Ishikawa (cell line): ENCODE results near the gene MVP.

Source experiments
- CEBPB ChIP-seq: IDR thresholded peaks from 2 replicates; pipeline ENCODE4 v1.6.1; 2012
- CREB1 ChIP-seq: IDR thresholded peaks from 2 replicates; pipeline ENCODE4 v1.6.1; 2012; ENCODE audit warnings: low read depth
- EGR1 ChIP-seq: IDR thresholded peaks from 2 replicates; pipeline ENCODE4 v1.6.1; 2012
- EP300 ChIP-seq: IDR thresholded peaks from 2 replicates; pipeline ENCODE4 v1.6.1; 2012; ENCODE audit warnings: borderline replicate concordance
- FOXM1 ChIP-seq: IDR thresholded peaks from 2 replicates; pipeline ENCODE4 v1.6.1; 2012; ENCODE audit warnings: low read depth, borderline replicate concordance
- MAX ChIP-seq: IDR thresholded peaks from 2 replicates; pipeline ENCODE4 v1.6.1; 2012
- NFIC ChIP-seq: IDR thresholded peaks from 2 replicates; pipeline ENCODE4 v1.6.1; 2012
- RAD21 ChIP-seq: IDR thresholded peaks from 2 replicates; pipeline ENCODE4 v1.6.1; 2012; ENCODE audit warnings: low read depth
- TAF1 ChIP-seq: IDR thresholded peaks from 2 replicates; pipeline ENCODE4 v1.6.1; 2012; ENCODE audit warnings: low read depth, mild to moderate bottlenecking
- TCF12 ChIP-seq: IDR thresholded peaks from 2 replicates; pipeline ENCODE4 v1.6.1; 2012; ENCODE audit warnings: low read depth
- TEAD4 ChIP-seq: IDR thresholded peaks from 2 replicates; pipeline ENCODE4 v1.6.1; 2012
- USF1 ChIP-seq: IDR thresholded peaks from 2 replicates; pipeline ENCODE4 v1.6.1; 2012
- YY1 ChIP-seq: IDR thresholded peaks from 2 replicates; pipeline ENCODE4 v1.6.1; 2012; ENCODE audit warnings: low read depth
- ZBTB7A ChIP-seq: IDR thresholded peaks from 2 replicates; pipeline ENCODE4 v1.6.1; 2012; ENCODE audit warnings: low read depth
- TF ChIP-seq, protein P1 (sequence below): IDR thresholded peaks from 2 replicates; pipeline ENCODE4 v1.6.1; 2012; ENCODE audit warnings: low read depth, mild to moderate bottlenecking

The MVP gene

GRCh38 chr16:29835926-29836325, 15.7 kb downstream of the MVP start:
- TF ChIP-seq NFIC = no peak
- TF ChIP-seq ZBTB7A = no peak
- TF ChIP-seq RAD21 = no peak

GRCh38 chr16:29836623-29837022, 16.4 kb downstream of the MVP start:
- TF ChIP-seq TAF1 (no peak), ZBTB7A (no peak), TCF12 (no peak)

- no peak for TF ChIP-seq RAD21
- no peak for TF ChIP-seq FOXM1
- TF ChIP-seq YY1 = no peak
- TF ChIP-seq TCF12 = no peak
- no peak for TF ChIP-seq USF1
- no peak for TF ChIP-seq NFIC
Observed at GRCh38 chr16:29837841-29838240, 17.6 kb downstream of the MVP start.

DNA sequence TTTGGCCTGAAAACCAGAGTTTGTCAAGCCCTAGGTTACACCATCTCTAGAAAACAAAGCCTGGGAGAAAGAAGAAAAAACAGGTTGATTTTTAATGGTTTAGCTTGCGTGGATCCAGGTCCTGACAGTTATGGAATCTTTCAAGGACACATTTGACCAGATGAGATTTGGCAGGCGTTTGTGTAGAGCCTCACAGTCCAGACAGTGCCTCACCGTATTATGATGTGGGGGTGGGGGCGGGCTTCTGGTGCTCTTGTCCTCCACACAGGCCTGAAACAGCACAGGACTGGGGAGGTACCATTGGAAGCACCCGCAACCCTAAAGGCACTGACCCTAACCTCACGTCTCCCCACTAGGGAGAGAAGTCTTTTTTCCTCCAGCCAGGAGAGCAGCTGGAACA, 19.6 kb downstream of the MVP start:
- TF ChIP-seq, protein P1, sequence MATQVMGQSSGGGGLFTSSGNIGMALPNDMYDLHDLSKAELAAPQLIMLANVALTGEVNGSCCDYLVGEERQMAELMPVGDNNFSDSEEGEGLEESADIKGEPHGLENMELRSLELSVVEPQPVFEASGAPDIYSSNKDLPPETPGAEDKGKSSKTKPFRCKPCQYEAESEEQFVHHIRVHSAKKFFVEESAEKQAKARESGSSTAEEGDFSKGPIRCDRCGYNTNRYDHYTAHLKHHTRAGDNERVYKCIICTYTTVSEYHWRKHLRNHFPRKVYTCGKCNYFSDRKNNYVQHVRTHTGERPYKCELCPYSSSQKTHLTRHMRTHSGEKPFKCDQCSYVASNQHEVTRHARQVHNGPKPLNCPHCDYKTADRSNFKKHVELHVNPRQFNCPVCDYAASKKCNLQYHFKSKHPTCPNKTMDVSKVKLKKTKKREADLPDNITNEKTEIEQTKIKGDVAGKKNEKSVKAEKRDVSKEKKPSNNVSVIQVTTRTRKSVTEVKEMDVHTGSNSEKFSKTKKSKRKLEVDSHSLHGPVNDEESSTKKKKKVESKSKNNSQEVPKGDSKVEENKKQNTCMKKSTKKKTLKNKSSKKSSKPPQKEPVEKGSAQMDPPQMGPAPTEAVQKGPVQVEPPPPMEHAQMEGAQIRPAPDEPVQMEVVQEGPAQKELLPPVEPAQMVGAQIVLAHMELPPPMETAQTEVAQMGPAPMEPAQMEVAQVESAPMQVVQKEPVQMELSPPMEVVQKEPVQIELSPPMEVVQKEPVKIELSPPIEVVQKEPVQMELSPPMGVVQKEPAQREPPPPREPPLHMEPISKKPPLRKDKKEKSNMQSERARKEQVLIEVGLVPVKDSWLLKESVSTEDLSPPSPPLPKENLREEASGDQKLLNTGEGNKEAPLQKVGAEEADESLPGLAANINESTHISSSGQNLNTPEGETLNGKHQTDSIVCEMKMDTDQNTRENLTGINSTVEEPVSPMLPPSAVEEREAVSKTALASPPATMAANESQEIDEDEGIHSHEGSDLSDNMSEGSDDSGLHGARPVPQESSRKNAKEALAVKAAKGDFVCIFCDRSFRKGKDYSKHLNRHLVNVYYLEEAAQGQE = no peak
- TF ChIP-seq TEAD4 (no peak), EP300 (no peak), FOXM1 (no peak), MAX (no peak), EGR1 (no peak), TAF1 (no peak), USF1 (no peak), ZBTB7A (no peak), NFIC (no peak), RAD21 (no peak), TCF12 (no peak), CEBPB (no peak), CREB1 (no peak), YY1 (no peak)

- TF ChIP-seq CEBPB = no peak
Observed at GRCh38 chr16:29840240-29840639, 20.0 kb downstream of the MVP start.

GRCh38 chr16:29841631-29842030, 21.4 kb downstream of the MVP start:
- no peak for TF ChIP-seq RAD21
- no peak for TF ChIP-seq EP300
- TF ChIP-seq TAF1 = no peak
- no peak for TF ChIP-seq CEBPB
- TF ChIP-seq NFIC = no peak
- TF ChIP-seq ZBTB7A = no peak
- no peak for TF ChIP-seq YY1
- no peak for TF ChIP-seq CREB1
- TF ChIP-seq EGR1 = no peak
- TF ChIP-seq MAX = no peak
- TF ChIP-seq, protein P1 = no peak
- TF ChIP-seq USF1 = no peak
- TF ChIP-seq TEAD4 = no peak
- no peak for TF ChIP-seq FOXM1
- no peak for TF ChIP-seq TCF12
